Measurements from ENCODE around the gene RPS16.

RPS16 gene

GRCh38 chr19:39390751-39391437, 44.9 kb downstream of the RPS16 start, which contains the start of the genes MED29 and PAF1:
MED29 (plus strand) TSS chr19:39391378; CDS start chr19:39391423, 45 bp downstream.
PAF1 (minus strand) TSS chr19:39391106; CDS start chr19:39390864, 242 bp downstream.
- in situ Hi-C loops (cut with HindIII; ENCODE audit: low sequenced_read_pairs): no loop called here
- peak within 1 kb of the TSS; percentile 98 for H3K4me3 ChIP-seq (ENCODE audit: low read depth, low read length)
- TF ChIP-seq CTCF (IDR thresholded peaks at IDR 0.05; ENCODE audit: low read depth, low read length, missing control alignments): peak; percentile 5
- peak; percentile 99 for DNase-seq (ENCODE audit: low read depth)

DNA sequence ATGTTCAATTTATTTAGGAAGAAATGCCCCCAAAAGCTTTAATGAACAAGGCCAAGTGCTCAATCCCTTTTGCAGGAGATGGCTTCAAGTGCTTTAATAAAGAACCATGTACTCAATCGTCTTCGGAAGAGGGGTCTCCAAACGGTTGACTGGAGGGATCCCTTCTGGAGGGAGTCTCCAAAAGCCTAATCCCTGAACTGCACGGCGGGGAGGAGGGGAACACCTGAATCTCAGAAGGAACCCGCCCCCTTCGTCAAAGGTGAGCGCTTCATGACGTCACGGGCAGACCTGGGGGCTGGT, 45.3 kb downstream of the RPS16 start:
- TF ChIP-seq CTCF (IDR thresholded peaks at IDR 0.05; ENCODE audit: low read depth, low read length, missing control alignments): no peak
- peak overlapping the region; percentile 98 for H3K4me3 ChIP-seq (ENCODE audit: low read depth, low read length)
- no peak for DNase-seq (ENCODE audit: low read depth)
- in situ Hi-C loops (cut with HindIII; ENCODE audit: low sequenced_read_pairs): no loop called here

GRCh38 chr19:39389631-39390414, 45.9 kb downstream of the RPS16 start:
- in situ Hi-C loops (cut with HindIII; ENCODE audit: low sequenced_read_pairs): no loop called here
- peak overlapping the region; percentile 98 for H3K4me3 ChIP-seq (ENCODE audit: low read depth, low read length)
- no peak for DNase-seq (ENCODE audit: low read depth)
- TF ChIP-seq CTCF (IDR thresholded peaks at IDR 0.05; ENCODE audit: low read depth, low read length, missing control alignments): no peak

- H3K4me3 ChIP-seq (ENCODE audit: low read depth, low read length): no peak overlapping the region
- in situ Hi-C loops (cut with HindIII; ENCODE audit: low sequenced_read_pairs): no loop called here
- TF ChIP-seq CTCF (IDR thresholded peaks at IDR 0.05; ENCODE audit: low read depth, low read length, missing control alignments): no peak
Observed at GRCh38 chr19:39388657-39389056, 47.1 kb downstream of the RPS16 start.

GRCh38 chr19:39386557-39386956, 49.2 kb downstream of the RPS16 start:
- DNase-seq (ENCODE audit: low read depth): no peak
- in situ Hi-C loops (cut with HindIII; ENCODE audit: low sequenced_read_pairs): no loop called here
- no peak overlapping the region for H3K4me3 ChIP-seq (ENCODE audit: low read depth, low read length)
- TF ChIP-seq CTCF (IDR thresholded peaks at IDR 0.05; ENCODE audit: low read depth, low read length, missing control alignments): no peak

More at GRCh38 chr19:39388657-39389056, 47.1 kb downstream of the RPS16 start:
- DNase-seq (ENCODE audit: low read depth): no peak

DNA sequence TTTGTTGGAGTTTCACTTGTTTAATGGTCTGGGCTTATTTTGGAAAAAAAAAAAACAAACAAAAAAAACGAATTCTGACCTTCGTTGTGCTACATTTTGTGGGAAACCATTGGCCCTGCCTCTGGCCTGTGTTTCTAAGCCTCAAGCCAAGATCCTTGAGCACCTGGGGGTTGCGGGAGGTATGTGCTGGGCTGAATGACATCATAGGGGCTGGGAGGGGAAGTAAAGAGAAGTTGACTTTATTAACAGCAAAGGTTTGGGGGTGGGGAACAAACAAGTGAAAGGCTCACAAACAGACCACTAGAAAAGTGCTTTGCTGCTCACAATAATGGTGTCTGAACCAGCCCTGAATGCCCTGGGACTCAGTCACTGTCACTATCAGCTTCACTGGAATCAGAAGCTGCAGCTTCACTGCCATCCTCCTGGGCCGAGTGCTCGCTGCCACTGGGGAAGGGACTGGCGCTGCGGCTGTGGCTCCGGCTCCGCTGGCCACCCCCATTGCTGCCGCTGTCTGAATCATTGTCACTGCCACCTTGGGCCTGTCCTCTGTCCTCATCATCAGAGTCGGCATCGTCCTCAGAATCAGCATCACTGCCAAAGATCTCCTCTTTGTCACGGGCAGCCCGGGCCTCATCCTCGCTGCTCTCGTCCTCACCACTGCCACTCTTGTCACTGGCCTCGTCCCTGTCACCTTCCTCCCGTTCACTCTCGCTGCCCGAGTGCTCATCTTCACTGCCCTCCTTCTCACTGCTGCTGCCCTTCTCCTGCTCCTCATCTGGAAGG, 49.9 kb downstream of the RPS16 start:
- TF ChIP-seq CTCF (IDR thresholded peaks at IDR 0.05; ENCODE audit: low read depth, low read length, missing control alignments): no peak
- H3K4me3 ChIP-seq (ENCODE audit: low read depth, low read length): no peak overlapping the region
- in situ Hi-C loops (cut with HindIII; ENCODE audit: low sequenced_read_pairs): no loop called here
- no peak for DNase-seq (ENCODE audit: low read depth)
